ENCODE data around the gene RXFP4.

RXFP4 gene

DNA sequence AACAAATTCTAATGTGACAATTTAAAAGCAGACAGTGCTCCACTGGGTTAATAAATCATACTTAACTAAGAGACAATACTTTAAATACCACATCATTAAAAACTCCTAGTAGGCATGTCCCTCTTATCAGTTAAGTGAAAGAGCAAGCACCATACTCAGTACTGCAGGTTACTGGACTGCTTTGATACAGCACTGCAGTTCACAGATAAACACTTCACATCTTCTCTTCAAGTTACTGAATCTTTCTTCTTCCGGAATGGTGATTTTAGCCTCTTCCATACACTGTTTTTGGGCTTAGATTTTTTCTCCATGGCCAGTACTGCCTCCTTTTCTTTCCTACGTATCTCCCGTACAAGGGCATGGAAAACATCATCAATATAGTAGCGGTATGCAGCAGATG is 41.3 kb upstream of the RXFP4 start:
- no peak overlapping the region for H3K27ac ChIP-seq

DNA sequence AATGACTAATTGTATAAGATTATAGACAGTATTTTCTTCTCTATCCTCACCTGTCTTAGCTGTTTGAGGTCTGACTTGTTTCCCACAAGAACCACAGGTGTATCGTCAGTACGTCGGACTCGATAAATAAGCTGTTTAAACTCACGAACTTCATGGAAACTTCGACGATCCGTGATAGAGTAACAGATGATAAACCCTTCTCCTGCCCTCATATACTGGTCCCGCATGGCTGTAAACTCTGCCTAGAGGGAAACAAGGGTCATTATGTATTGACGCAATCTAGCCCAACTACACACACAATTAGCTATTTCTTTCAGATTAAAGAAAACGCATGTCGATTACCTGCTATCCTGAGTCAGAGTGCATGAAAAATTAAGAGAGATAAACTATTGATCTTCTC is 37.2 kb upstream of the RXFP4 start:
- TF ChIP-seq, protein P1, sequence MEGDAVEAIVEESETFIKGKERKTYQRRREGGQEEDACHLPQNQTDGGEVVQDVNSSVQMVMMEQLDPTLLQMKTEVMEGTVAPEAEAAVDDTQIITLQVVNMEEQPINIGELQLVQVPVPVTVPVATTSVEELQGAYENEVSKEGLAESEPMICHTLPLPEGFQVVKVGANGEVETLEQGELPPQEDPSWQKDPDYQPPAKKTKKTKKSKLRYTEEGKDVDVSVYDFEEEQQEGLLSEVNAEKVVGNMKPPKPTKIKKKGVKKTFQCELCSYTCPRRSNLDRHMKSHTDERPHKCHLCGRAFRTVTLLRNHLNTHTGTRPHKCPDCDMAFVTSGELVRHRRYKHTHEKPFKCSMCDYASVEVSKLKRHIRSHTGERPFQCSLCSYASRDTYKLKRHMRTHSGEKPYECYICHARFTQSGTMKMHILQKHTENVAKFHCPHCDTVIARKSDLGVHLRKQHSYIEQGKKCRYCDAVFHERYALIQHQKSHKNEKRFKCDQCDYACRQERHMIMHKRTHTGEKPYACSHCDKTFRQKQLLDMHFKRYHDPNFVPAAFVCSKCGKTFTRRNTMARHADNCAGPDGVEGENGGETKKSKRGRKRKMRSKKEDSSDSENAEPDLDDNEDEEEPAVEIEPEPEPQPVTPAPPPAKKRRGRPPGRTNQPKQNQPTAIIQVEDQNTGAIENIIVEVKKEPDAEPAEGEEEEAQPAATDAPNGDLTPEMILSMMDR (conservative IDR thresholded peaks at IDR 0.05): no peak
- no peak for TF ChIP-seq ZFX (IDR thresholded peaks at IDR 0.05)
- H3K27ac ChIP-seq: no peak overlapping the region

More for the DNA sequence above, 41.3 kb upstream of the RXFP4 start:
- no peak for TF ChIP-seq ZFX (IDR thresholded peaks at IDR 0.05)
- TF ChIP-seq, protein P1 (conservative IDR thresholded peaks at IDR 0.05): no peak

DNA sequence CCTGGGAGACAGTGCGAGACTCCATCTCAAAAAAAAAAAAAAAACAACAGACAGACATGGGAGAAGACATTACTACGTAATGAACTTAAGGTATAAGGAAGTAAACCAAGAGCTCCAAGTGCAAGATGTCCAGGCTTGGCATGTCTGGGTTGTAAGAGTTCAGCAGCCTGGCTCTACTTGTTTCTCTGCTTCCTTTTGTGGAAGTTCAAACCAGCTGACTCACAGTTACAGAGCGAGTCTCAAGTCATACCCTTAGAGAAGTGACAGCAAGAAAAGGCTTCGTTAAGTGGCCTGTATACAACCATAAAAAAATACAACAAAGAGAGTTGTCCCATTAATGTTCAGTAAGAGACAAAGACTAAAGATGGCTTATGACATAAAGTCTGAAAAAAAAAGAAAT is 31.5 kb upstream of the RXFP4 start:
- peak overlapping the region; percentile 40 for H3K27ac ChIP-seq
- no peak for TF ChIP-seq ZFX (IDR thresholded peaks at IDR 0.05)
- TF ChIP-seq, protein P1 (conservative IDR thresholded peaks at IDR 0.05): no peak

DNA sequence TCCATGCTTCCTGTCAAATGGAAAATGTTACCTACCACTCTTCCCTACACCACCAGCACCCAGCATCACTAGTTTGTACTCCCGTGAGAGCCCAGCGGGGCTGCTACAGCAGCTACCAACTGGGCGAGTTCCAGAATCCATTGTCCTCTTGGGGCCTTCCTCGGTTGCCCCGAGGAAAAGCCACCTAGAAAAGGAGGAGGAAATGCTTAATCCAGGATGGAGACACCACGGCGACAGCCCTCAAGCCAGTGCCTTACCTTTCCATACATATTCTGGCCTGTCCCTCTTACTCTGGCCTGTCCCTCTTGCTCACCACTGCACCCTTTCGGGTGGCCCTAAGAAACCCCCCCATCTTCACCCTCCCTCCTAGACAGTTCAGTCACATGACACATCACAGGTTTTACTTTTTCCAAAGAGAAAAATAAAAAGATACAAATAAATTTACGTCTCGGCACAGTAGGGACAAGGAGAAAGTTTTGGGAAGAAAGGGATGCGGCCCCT is 30.8 kb upstream of the RXFP4 start:
- no peak for TF ChIP-seq ZFX (IDR thresholded peaks at IDR 0.05)
- TF ChIP-seq, protein P1 (conservative IDR thresholded peaks at IDR 0.05): no peak
- H3K27ac ChIP-seq: peak overlapping the region; percentile 67

DNA sequence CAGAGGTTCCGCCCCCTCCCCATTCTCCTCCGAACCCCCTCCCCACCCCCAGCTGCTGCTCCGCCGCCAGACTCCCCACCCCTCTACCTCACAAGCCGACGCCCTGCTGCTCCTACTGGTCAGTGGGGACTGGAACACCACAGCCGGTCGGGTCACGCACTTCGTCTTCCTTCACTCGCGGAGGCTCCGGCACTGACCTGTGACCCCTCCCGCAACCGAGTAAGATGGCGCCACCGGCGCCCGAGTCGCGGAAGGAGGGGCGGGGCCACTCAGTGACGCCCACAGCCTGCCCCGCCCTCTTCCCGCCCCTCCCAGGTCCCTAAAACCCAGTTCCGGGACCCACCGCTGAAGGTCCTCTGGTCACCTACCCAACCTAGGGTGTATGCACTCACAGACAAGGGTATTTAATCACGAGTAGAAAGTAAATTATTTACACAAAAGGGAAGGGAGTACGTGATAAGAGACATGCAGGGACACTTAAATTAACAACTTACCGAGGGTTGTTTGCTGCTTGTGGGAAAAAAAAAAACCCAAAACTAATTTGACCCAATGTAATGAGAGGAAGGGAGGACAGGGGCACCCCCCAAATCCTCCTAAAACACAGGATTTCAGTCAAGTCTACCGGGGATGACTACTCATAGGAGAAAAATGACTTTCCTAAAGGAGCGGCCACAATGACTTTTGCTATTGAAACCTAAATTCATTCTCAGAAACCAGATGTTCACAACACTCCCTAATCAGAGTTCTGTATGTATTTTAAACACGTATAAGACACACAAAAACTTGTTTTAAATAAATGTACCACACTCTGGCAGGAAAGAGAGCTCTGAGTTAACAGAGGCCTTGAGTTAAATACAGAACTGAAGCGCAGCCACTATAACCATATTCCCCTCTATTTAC is 30.0 kb upstream of the RXFP4 start, which contains the start of gene RIT1:
Gene RIT1, minus strand, starts transcription at position 194 of the 900 bp plus-strand sequence. CDS start 588 bp downstream, outside the sequence.
- TF ChIP-seq ZFX (IDR thresholded peaks at IDR 0.05): no peak
- TF ChIP-seq, protein P1 (conservative IDR thresholded peaks at IDR 0.05): no peak
- H3K27ac ChIP-seq: peak within 1 kb of the TSS; percentile 67

DNA sequence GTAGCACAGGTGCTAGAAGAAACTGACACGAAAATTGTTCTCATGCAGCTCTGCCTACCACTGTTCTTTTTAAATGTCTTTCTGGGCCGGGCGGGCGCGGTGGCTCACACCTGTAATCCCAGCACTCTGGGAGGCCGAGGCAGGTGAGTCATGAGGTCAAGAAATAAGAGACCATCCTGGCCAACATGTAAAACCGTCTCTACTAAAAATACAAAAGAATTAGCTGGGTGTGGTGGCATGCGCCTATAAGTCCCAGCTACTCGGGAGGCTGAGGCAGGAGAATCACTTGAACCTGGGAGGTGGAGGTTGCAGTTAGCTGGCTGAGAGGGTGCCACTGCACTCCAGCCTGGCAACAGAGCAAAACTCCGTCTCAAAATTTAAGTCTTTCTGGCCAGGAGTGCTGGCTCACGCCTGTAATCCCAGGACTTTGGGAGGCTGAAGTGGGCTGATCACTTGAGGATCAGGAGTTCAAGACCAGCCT is 29.3 kb upstream of the RXFP4 start:
- TF ChIP-seq ZFX (IDR thresholded peaks at IDR 0.05): no peak
- TF ChIP-seq, protein P1 (conservative IDR thresholded peaks at IDR 0.05): no peak
- no peak overlapping the region; the same call in 1 of the 2 replicates for H3K27ac ChIP-seq
